HEK293T (cell line): ENCODE results near the gene KCNMA1.

Experiments used
- CTCF ChIA-PET: fragments of 350-600 bp; formaldehyde crosslinking; extraction: SDS; loops from one replicate; lab custom pipeline; 2021; ENCODE audit warnings: antibody characterized with exemption, inconsistent platforms; lab: Yijun Ruan, JAX
- POLR2A ChIA-PET: fragments of 350-600 bp; formaldehyde crosslinking; extraction: SDS; loops from one replicate; lab custom pipeline; 2020; ENCODE audit warnings: antibody characterized with exemption, inconsistent platforms; lab: Yijun Ruan, JAX
- DNase-seq: peaks from one replicate; pipeline ENCODE4 v3.0.0; 2012; ENCODE audit warnings: mixed read lengths; ENCODE audit errors: extremely low spot score
- ARNT ChIP-seq: fragments of 450-650 bp; IDR thresholded peaks from 2 replicates; pipeline ENCODE4 v1.6.1; 2017; ENCODE audit warnings: mild to moderate bottlenecking
- BHLHE40 ChIP-seq: fragments of 450-650 bp; IDR thresholded peaks from 2 replicates; pipeline ENCODE4 v1.6.1; 2016; ENCODE audit warnings: mild to moderate bottlenecking, moderate library complexity, borderline replicate concordance
- CTBP1 ChIP-seq: fragments of 450-650 bp; IDR thresholded peaks from 2 replicates; pipeline ENCODE4 v1.6.1; 2016; ENCODE audit warnings: borderline replicate concordance
- ELF4 ChIP-seq: fragments of 450-650 bp; IDR thresholded peaks from 2 replicates; pipeline ENCODE4 v1.6.1; 2017; ENCODE audit warnings: antibody characterized with exemption
- FOXA1 ChIP-seq: fragments of 450-650 bp; IDR thresholded peaks from 2 replicates; pipeline ENCODE4 v1.6.1; 2016; ENCODE audit warnings: mild to moderate bottlenecking
- FOXK2 ChIP-seq: fragments of 450-650 bp; IDR thresholded peaks from 2 replicates; pipeline ENCODE4 v1.6.1; 2016; ENCODE audit warnings: mild to moderate bottlenecking
- FOXM1 ChIP-seq: fragments of 450-650 bp; IDR thresholded peaks from 2 replicates; pipeline ENCODE4 v1.6.1; 2017; ENCODE audit warnings: mild to moderate bottlenecking, borderline replicate concordance
- HDGF ChIP-seq: fragments of 450-650 bp; IDR thresholded peaks from 2 replicates; pipeline ENCODE4 v1.6.1; 2017; ENCODE audit warnings: antibody characterized with exemption, borderline replicate concordance
- L3MBTL2 ChIP-seq: fragments of 450-650 bp; conservative IDR thresholded peaks from 2 replicates; pipeline ENCODE4 v1.6.1; 2016; ENCODE audit warnings: mild to moderate bottlenecking
- LEF1 ChIP-seq: fragments of 450-650 bp; IDR thresholded peaks from 2 replicates; pipeline ENCODE4 v1.6.1; 2017; ENCODE audit warnings: mild to moderate bottlenecking, borderline replicate concordance
- NFRKB ChIP-seq: fragments of 450-650 bp; IDR thresholded peaks from 2 replicates; pipeline ENCODE4 v1.6.1; 2016; ENCODE audit warnings: mild to moderate bottlenecking, moderate library complexity
- SP1 ChIP-seq: fragments of 450-650 bp; IDR thresholded peaks from 2 replicates; pipeline ENCODE4 v1.6.1; 2017
- SUZ12 ChIP-seq: fragments of 450-650 bp; IDR thresholded peaks from 2 replicates; pipeline ENCODE4 v1.6.1; 2016; ENCODE audit warnings: mild to moderate bottlenecking
- TARDBP ChIP-seq: fragments of 450-650 bp; IDR thresholded peaks from 2 replicates; pipeline ENCODE4 v1.6.1; 2016
- ZNF384 ChIP-seq: fragments of 450-650 bp; IDR thresholded peaks from 2 replicates; pipeline ENCODE4 v1.6.1; 2016
- TF ChIP-seq, protein P1 (sequence below): fragments of 450-650 bp; IDR thresholded peaks from 2 replicates; pipeline ENCODE4 v1.6.1; 2016

KCNMA1 gene

GRCh38 chr10:77068969-77069368, 568.6 kb downstream of the KCNMA1 start:
- DNase-seq = no peak
- POLR2A ChIA-PET = no interaction called here
- TF ChIP-seq BHLHE40 (no peak), CTBP1 (no peak), HDGF (no peak), FOXM1 (no peak), SP1 (no peak), NFRKB (no peak), L3MBTL2 (no peak), LEF1 (no peak), ARNT (no peak)
- TF ChIP-seq, protein P1, sequence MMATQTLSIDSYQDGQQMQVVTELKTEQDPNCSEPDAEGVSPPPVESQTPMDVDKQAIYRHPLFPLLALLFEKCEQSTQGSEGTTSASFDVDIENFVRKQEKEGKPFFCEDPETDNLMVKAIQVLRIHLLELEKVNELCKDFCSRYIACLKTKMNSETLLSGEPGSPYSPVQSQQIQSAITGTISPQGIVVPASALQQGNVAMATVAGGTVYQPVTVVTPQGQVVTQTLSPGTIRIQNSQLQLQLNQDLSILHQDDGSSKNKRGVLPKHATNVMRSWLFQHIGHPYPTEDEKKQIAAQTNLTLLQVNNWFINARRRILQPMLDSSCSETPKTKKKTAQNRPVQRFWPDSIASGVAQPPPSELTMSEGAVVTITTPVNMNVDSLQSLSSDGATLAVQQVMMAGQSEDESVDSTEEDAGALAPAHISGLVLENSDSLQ = no peak
- CTCF ChIA-PET = no interaction called here

GRCh38 chr10:77068272-77068671, 569.3 kb downstream of the KCNMA1 start:
- CTCF ChIA-PET = no interaction called here
- DNase-seq = no peak
- POLR2A ChIA-PET = interaction anchor here (1.5 kb wide), 1 partner anchor 30 kb away, joined by 4 read pairs; no protein-coding TSS in a partner anchor
- TF ChIP-seq ARNT (no peak), FOXA1 (no peak), BHLHE40 (no peak), HDGF (no peak), FOXM1 (no peak)

- no peak for TF ChIP-seq FOXA1
- TF ChIP-seq SP1 = no peak
- no peak for TF ChIP-seq FOXK2
- TF ChIP-seq BHLHE40 = no peak
- TF ChIP-seq HDGF = no peak
- no peak for TF ChIP-seq LEF1
- TF ChIP-seq CTBP1 = no peak
- TF ChIP-seq L3MBTL2 = no peak
- TF ChIP-seq, protein P1 = no peak
- TF ChIP-seq TARDBP = no peak
- no peak for TF ChIP-seq NFRKB
- TF ChIP-seq FOXM1 = no peak
- no peak for TF ChIP-seq SUZ12
- TF ChIP-seq ELF4 = no peak
- DNase-seq = no peak
- CTCF ChIA-PET = no interaction called here
- POLR2A ChIA-PET = no interaction called here
These were observed 575.2 kb downstream of the KCNMA1 start for GRCh38 chr10:77062381-77062780.

- DNase-seq = no peak
- no peak for TF ChIP-seq L3MBTL2
- TF ChIP-seq FOXM1 = no peak
- TF ChIP-seq SP1 = no peak
- no peak for TF ChIP-seq CTBP1
- no peak for TF ChIP-seq BHLHE40
- no peak for TF ChIP-seq NFRKB
- no peak for TF ChIP-seq LEF1
- no peak for TF ChIP-seq SUZ12
- TF ChIP-seq, protein P1 = no peak
- no peak for TF ChIP-seq ZNF384
- POLR2A ChIA-PET = no interaction called here
- CTCF ChIA-PET = no interaction called here
These were observed 576.7 kb downstream of the KCNMA1 start for GRCh38 chr10:77060913-77061312.

DNA sequence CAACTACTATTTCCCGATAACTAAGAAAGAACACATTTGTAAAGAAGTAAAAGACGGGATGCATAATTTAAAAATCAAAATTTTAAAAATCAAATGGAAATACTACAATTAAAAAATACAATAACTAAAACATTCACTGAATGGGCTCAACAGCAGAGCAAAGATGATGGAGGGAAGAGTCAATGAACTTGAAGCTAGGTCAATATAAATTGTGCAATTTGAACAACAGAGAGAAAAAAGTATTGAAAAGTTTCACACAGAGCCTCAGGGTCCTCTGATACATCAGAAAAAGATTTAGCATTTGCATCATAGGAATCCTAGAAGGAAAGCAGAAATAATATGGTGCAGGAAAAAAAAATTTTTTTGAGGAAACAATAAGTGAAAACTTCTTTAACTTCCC, 581.0 kb downstream of the KCNMA1 start:
- ChIA-PET POLR2A (no interaction called here), CTCF (no interaction called here)
- no peak for DNase-seq
- TF ChIP-seq TARDBP = no peak
- no peak for TF ChIP-seq HDGF
- TF ChIP-seq ARNT = no peak
- TF ChIP-seq FOXM1 = no peak
- no peak for TF ChIP-seq SUZ12
- no peak for TF ChIP-seq LEF1
- TF ChIP-seq, protein P1 = no peak
- no peak for TF ChIP-seq FOXA1
- TF ChIP-seq ELF4 = no peak
- no peak for TF ChIP-seq L3MBTL2
- no peak for TF ChIP-seq NFRKB
- no peak for TF ChIP-seq ZNF384
- TF ChIP-seq FOXK2 = no peak
- TF ChIP-seq CTBP1 = no peak
- TF ChIP-seq SP1 = no peak
- TF ChIP-seq BHLHE40 = no peak

DNA sequence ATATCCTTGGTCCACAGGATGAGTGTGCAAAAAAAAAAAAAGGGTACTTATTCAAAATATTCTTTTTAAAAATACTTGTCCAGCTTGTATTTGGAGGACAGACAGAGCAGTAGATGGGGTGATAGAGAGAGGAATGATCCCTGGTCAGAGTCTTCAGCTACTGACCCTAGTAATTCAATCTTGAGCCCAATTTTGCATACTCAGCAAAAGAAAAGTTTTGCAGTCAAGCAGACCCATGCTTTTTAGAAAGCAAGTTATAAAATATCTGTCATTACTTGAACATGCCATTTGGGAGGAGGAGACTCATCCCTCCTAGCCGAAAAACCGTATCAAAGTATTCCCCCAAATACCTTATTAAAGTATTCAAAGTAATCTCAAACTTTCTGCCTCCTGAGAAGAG, 585.0 kb downstream of the KCNMA1 start:
- TF ChIP-seq L3MBTL2 = no peak
- TF ChIP-seq FOXM1 = no peak
- no peak for TF ChIP-seq FOXK2
- TF ChIP-seq HDGF = no peak
- TF ChIP-seq ARNT = no peak
- TF ChIP-seq CTBP1 = no peak
- no peak for TF ChIP-seq BHLHE40
- no peak for TF ChIP-seq SUZ12
- TF ChIP-seq NFRKB = no peak
- no peak for TF ChIP-seq FOXA1
- no peak for TF ChIP-seq LEF1
- TF ChIP-seq, protein P1 = no peak
- TF ChIP-seq ZNF384 = no peak
- no peak for TF ChIP-seq TARDBP
- no peak for TF ChIP-seq SP1
- TF ChIP-seq ELF4 = no peak
- CTCF ChIA-PET = no interaction called here
- DNase-seq = no peak
- POLR2A ChIA-PET = no interaction called here
